AG20443 (cell line): Measurements from ENCODE around the gene ATP9B.
"Not testable (repeated sequence)": the region's sequence is repeated elsewhere in the genome, so short reads cannot be mapped to it uniquely, and the experiment has no call there.

ENCODE experiments used
- DNase-seq: peaks from one replicate; pipeline ENCODE4 v3.0.0; 2012; ENCODE audit warnings: low spot score, mixed read lengths

ATP9B gene

GRCh38 chr18:79365701-79366100 is 296.5 kb downstream of the ATP9B start:
- DNase-seq: no peak

- DNase-seq: peak; percentile 86
Observed at GRCh38 chr18:79366177-79367094, 297.2 kb downstream of the ATP9B start.

- no peak for DNase-seq
Observed at GRCh38 chr18:79367480-79367879, 298.3 kb downstream of the ATP9B start.

GRCh38 chr18:79367989-79368388 is 298.8 kb downstream of the ATP9B start:
- DNase-seq: no peak

- DNase-seq: no peak
Observed at GRCh38 chr18:79368681-79369080, 299.5 kb downstream of the ATP9B start.

- DNase-seq: no peak
Observed at GRCh38 chr18:79371561-79372121, 302.4 kb downstream of the ATP9B start.

- DNase-seq: no peak
Observed at GRCh38 chr18:79372461-79372860, 303.3 kb downstream of the ATP9B start.

GRCh38 chr18:79372991-79373390 is 303.8 kb downstream of the ATP9B start:
- DNase-seq: no peak

GRCh38 chr18:79373736-79374135 is 304.5 kb downstream of the ATP9B start:
- DNase-seq: no peak

- no peak for DNase-seq
Observed at GRCh38 chr18:79374408-79375171, 305.4 kb downstream of the ATP9B start.

- DNase-seq: no peak
Observed at GRCh38 chr18:79375441-79376154, 306.4 kb downstream of the ATP9B start.

- DNase-seq: not testable (repeated sequence)
Observed at GRCh38 chr18:79376661-79377060, 307.5 kb downstream of the ATP9B start.

- no peak for DNase-seq
Observed at GRCh38 chr18:79377187-79377891, 308.1 kb downstream of the ATP9B start.

GRCh38 chr18:79378536-79379250 is 309.5 kb downstream of the ATP9B start:
- DNase-seq: peak; percentile 94

- DNase-seq: no peak
Observed at GRCh38 chr18:79379251-79379905, 310.2 kb downstream of the ATP9B start.

- no peak for DNase-seq
Observed at GRCh38 chr18:79379931-79380815, 311.0 kb downstream of the ATP9B start.

GRCh38 chr18:79380816-79381806 is 311.9 kb downstream of the ATP9B start:
- peak; percentile 89 for DNase-seq

- DNase-seq: no peak
Observed at GRCh38 chr18:79381811-79382311, 312.7 kb downstream of the ATP9B start.
